ENCODE data around the gene YARS1. TPM values are rescaled to one million over a fixed set of nuclear protein-coding genes. Genes with fewer than 3 reads are reported as not detected.

Gene YARS1
- total and polyA plus RNA-seq, 2 donors (not counting 1 experiment from before 2014, with no cell fraction given): 94.4 to 295 TPM

DNA sequence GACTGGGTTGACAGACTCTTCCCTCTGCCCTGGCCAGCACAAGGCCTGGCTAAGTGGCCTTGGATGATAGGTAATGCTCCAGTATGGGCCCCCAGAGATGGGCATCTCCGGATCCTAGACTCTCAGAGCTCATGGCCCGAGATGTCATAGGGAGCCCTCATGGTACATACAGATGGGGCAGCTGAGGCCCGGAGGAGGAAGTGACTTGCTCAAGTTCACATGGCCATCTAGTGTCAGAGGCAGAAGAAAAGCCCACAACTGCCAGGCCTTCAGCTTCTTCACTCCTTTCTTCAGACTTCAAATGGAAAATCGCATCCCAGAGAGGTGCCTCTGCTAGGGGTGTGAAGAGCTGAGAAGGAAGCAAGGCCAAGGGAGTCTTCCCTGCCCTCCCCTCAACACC is 67.8 kb downstream of the YARS1 start:
- TF ChIP-seq, protein P1, sequence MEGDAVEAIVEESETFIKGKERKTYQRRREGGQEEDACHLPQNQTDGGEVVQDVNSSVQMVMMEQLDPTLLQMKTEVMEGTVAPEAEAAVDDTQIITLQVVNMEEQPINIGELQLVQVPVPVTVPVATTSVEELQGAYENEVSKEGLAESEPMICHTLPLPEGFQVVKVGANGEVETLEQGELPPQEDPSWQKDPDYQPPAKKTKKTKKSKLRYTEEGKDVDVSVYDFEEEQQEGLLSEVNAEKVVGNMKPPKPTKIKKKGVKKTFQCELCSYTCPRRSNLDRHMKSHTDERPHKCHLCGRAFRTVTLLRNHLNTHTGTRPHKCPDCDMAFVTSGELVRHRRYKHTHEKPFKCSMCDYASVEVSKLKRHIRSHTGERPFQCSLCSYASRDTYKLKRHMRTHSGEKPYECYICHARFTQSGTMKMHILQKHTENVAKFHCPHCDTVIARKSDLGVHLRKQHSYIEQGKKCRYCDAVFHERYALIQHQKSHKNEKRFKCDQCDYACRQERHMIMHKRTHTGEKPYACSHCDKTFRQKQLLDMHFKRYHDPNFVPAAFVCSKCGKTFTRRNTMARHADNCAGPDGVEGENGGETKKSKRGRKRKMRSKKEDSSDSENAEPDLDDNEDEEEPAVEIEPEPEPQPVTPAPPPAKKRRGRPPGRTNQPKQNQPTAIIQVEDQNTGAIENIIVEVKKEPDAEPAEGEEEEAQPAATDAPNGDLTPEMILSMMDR (conservative IDR thresholded peaks at IDR 0.05 in 1 of 2, IDR thresholded peaks at IDR 0.05 in 1 of 2; ENCODE audit: low read depth in 1 of 2, low read length in 2 of 2): no peak
- TF ChIP-seq EZH2 (IDR thresholded peaks at IDR 0.05; ENCODE audit: low read length, missing control alignments): no peak
- Histone ChIP-seq H3K4me2 (ENCODE audit: extremely low read depth, insufficient read depth, low read length) (no peak overlapping the region), H3K79me2 (ENCODE audit: control insufficient read depth, insufficient read depth, low read length) (no peaks in the 10 kb centered on the region), H3K4me3 (replicated peaks in 1 of 4; ENCODE audit: control extremely low read depth in 1 of 4, insufficient read depth in 1 of 4, low read depth in 3 of 4, low read length in 4 of 4) (no peak overlapping the region), H2AFZ (ENCODE audit: low read length) (no peak overlapping the region), H3K27me3 (ENCODE audit: control insufficient read depth, insufficient read depth, low read length) (peaks cover 3% of the 10 kb centered on the region), H3K27ac (ENCODE audit: insufficient read depth, low read length) (no peak overlapping the region), H3K36me3 (ENCODE audit: control insufficient read depth, insufficient read depth, low read length) (no peaks in the 10 kb centered on the region), H3K4me1 (ENCODE audit: control insufficient read depth, extremely low read depth, insufficient read depth, low read length) (peaks cover 6% of the 10 kb centered on the region), H3K9me3 (ENCODE audit: control insufficient read depth, insufficient read depth, low read depth, low read length) (no peaks in the 10 kb centered on the region), H3K9ac (ENCODE audit: insufficient read depth, low read length) (no peak overlapping the region), H4K20me1 (ENCODE audit: control insufficient read depth, extremely low read depth, insufficient read depth, low read length) (no peaks in the 10 kb centered on the region)
- no peak for DNase-seq (ENCODE audit: low read depth in 2 of 2)

DNA sequence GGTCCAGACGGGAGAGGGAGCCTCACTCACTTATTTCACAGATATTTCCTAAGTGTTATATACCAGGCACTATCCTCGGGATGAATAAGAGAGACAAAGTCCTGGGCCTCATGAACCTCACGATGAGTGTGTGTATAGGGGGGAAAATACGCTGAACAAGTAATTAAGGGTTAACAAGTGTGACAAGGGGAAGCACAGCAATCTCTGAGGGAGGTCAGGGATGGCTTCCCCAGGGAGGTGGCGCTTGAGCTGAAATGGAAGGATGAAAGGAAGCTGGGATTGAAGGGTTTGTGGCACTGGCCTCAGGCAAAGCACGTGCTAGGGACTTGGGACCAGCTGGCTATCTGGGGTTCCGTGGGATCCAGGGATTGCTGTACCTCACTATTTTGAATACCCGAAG is 68.2 kb downstream of the YARS1 start:
- Histone ChIP-seq H3K79me2 (ENCODE audit: control insufficient read depth, insufficient read depth, low read length) (no peaks in the 10 kb centered on the region), H3K4me2 (ENCODE audit: extremely low read depth, insufficient read depth, low read length) (no peak overlapping the region), H3K4me1 (ENCODE audit: control insufficient read depth, extremely low read depth, insufficient read depth, low read length) (peaks cover 2% of the 10 kb centered on the region), H3K27me3 (ENCODE audit: control insufficient read depth, insufficient read depth, low read length) (no peaks in the 10 kb centered on the region), H4K20me1 (ENCODE audit: control insufficient read depth, extremely low read depth, insufficient read depth, low read length) (no peaks in the 10 kb centered on the region), H2AFZ (ENCODE audit: low read length) (no peak overlapping the region), H3K9ac (ENCODE audit: insufficient read depth, low read length) (no peak overlapping the region), H3K27ac (ENCODE audit: insufficient read depth, low read length) (no peak overlapping the region), H3K4me3 (replicated peaks in 1 of 4; ENCODE audit: control extremely low read depth in 1 of 4, insufficient read depth in 1 of 4, low read depth in 3 of 4, low read length in 4 of 4) (no peak overlapping the region), H3K36me3 (ENCODE audit: control insufficient read depth, insufficient read depth, low read length) (no peaks in the 10 kb centered on the region), H3K9me3 (ENCODE audit: control insufficient read depth, insufficient read depth, low read depth, low read length) (no peaks in the 10 kb centered on the region)
- no peak for DNase-seq (ENCODE audit: low read depth in 2 of 2)
- TF ChIP-seq EZH2 (IDR thresholded peaks at IDR 0.05; ENCODE audit: low read length, missing control alignments): no peak
- TF ChIP-seq, protein P1 (conservative IDR thresholded peaks at IDR 0.05 in 1 of 2, IDR thresholded peaks at IDR 0.05 in 1 of 2; ENCODE audit: low read depth in 1 of 2, low read length in 2 of 2): no peak

DNA sequence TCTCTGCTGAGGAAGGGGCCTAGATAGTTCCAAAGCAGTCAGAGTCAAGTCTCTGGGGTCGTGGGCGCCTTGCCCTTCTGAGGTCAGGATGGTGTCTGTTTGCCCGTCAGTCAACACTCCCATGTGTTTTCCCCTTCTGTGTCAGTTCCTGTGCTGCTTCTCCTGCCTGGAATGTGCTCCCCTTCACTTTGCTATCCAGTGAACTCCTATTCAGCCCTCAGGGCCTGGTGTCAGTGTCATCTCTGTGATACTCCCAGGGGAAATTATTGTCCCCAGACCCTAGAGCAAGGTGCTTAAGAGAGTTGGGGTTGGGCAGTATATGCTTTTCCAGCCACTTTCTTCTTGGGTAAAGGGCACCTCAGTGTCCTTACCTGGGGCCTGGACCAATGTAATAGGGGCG is 68.8 kb downstream of the YARS1 start:
- Histone ChIP-seq H3K4me2 (ENCODE audit: extremely low read depth, insufficient read depth, low read length) (no peak overlapping the region), H3K27ac (ENCODE audit: insufficient read depth, low read length) (no peak overlapping the region), H3K79me2 (ENCODE audit: control insufficient read depth, insufficient read depth, low read length) (no peaks in the 10 kb centered on the region), H3K9me3 (ENCODE audit: control insufficient read depth, insufficient read depth, low read depth, low read length) (no peaks in the 10 kb centered on the region), H3K4me3 (replicated peaks in 1 of 4; ENCODE audit: control extremely low read depth in 1 of 4, insufficient read depth in 1 of 4, low read depth in 3 of 4, low read length in 4 of 4) (no peak overlapping the region), H2AFZ (ENCODE audit: low read length) (no peak overlapping the region), H3K4me1 (ENCODE audit: control insufficient read depth, extremely low read depth, insufficient read depth, low read length) (peaks cover under 1% of the 10 kb centered on the region), H3K9ac (ENCODE audit: insufficient read depth, low read length) (no peak overlapping the region), H3K27me3 (ENCODE audit: control insufficient read depth, insufficient read depth, low read length) (no peaks in the 10 kb centered on the region), H4K20me1 (ENCODE audit: control insufficient read depth, extremely low read depth, insufficient read depth, low read length) (no peaks in the 10 kb centered on the region), H3K36me3 (ENCODE audit: control insufficient read depth, insufficient read depth, low read length) (no peaks in the 10 kb centered on the region)
- DNase-seq (ENCODE audit: low read depth in 2 of 2): no peak
- TF ChIP-seq EZH2 (IDR thresholded peaks at IDR 0.05; ENCODE audit: low read length, missing control alignments): no peak
- TF ChIP-seq, protein P1 (conservative IDR thresholded peaks at IDR 0.05 in 1 of 2, IDR thresholded peaks at IDR 0.05 in 1 of 2; ENCODE audit: low read depth in 1 of 2, low read length in 2 of 2): no peak

Measured in fibroblast of lung (primary cell).